GM18502 (cell line): ENCODE results near the gene ZNF787.

Experiments used
- ATAC-seq: cut with Tn5 transposase; IDR thresholded peaks from one replicate; pipeline ENCODE4 v1.9.1; 2021; ENCODE audit warnings: mild to moderate bottlenecking; ENCODE audit not compliant: unreplicated experiment, poor library complexity

The ZNF787 gene

DNA sequence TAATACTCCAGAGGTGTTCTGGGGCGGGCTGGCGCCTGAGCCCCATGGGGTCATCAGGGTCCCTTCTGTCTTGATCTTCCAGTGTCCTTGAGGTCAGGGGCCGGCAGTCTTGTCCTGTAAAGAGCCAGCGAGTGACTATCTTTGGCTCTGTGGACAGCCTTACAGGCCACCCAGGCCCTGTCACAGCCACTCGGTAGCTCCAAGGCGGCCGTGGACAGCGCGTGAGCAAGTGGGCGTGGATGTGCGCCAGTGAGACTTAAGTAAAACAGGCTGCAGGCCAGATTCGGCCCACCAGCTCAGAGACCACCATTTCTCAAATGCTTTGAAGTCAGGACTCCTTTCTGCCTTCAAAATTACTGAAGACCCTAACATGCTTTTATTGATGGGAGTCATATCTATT lies 23.7 kb upstream of the ZNF787 start:
- no peak for ATAC-seq

- no peak for ATAC-seq
These were observed 23.3 kb upstream of the ZNF787 start for GRCh38 chr19:56144376-56144775.

- no peak for ATAC-seq
These were observed 21.9 kb upstream of the ZNF787 start for GRCh38 chr19:56142897-56143434.

- no peak for ATAC-seq
These were observed 21.1 kb upstream of the ZNF787 start for GRCh38 chr19:56142087-56142787.

DNA sequence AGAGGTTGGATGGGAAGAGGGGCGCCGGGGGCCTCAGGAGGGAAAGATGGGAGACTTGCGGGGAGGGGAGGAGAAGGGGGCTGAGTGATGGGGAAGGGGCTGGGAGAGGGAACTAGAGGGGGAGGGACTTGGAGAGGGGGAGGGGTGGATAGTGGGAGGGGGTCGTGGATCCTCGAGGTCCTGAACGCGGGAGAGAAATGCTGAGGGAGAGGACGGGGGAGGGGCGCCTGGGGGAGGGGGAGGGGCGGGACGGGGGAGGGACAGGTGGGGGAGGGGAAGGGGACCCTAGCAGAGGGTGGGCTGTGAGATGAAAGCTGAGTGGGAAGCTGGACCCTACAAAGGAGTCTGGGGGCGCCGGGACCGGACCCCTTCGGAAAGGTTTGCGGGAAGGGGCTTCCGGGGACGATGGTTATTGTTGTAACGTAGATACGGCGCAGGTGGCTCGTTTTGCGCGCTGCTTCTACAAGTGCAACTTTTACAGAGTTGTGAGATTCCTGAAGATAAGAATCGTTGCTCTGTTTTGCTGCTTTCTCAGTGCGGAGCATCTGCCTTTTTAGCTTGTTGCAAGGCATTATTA lies 20.4 kb upstream of the ZNF787 start:
- ATAC-seq: no peak

DNA sequence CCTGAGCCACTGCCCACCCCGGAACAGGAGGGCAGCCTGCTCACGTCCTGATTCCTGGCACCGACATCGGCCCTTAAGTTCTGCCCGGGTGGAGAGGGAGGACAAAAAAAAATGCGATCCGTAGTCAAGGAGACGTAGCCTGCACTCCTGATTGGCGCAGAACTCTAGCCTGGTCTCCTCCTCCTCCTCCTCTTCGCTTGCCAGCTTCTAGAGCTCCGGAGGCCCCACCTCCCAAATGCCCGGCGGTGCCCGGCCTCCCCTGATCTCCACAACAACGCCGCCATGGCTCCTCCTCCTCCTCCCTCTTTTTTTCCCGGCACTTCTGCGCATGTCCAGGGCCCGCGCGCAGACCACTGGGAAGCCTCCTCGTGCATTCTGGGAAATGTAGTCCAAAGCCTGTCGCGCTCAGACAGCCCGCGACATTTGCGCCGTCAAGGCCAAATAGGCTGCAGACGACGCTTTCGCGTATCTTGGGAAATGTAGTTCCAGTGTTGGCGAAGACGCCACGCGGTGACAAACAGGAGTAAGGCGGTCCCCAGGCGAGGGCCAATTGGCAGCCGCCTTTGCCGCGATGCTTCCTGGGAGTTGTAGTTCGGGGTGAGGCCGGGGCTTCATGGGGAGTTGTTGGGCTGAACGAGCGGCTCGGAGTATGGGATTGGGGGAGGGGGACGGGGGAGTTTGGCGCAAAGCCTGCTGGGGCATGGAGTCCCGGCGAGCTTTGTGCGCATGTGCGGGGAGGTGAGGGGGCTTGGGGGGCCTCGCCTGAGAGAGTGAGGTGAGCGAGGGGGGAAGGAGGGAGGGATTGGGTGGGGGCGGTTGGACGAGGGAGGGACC lies 19.7 kb upstream of the ZNF787 start, which contains the start of gene ZNF444:
Gene ZNF444 (plus strand): TSS at position 705 of the 834 bp plus-strand sequence. CDS start 5,625 bp downstream, outside the sequence.
- peak; percentile 89 for ATAC-seq

- no peak for ATAC-seq
These were observed 18.9 kb upstream of the ZNF787 start for GRCh38 chr19:56139847-56140582.

DNA sequence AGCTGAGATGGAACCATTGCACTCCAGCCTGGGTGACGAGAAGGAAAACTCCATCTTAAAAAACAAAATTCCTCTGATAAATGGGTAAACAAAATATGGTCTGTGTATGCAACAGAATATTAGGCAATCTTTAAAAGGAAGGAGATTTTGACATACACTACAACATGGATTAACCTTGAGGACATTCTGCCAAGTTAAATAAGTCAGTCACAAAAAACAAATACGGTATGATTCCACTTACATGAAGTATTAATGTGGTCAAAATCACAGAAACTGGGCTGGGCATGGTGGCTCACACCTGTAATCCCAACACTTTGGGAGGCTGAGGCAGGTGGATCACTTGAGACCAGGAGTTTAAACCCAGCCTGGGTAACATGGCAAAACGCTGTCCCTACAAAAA lies 17.0 kb upstream of the ZNF787 start:
- ATAC-seq: no peak

DNA sequence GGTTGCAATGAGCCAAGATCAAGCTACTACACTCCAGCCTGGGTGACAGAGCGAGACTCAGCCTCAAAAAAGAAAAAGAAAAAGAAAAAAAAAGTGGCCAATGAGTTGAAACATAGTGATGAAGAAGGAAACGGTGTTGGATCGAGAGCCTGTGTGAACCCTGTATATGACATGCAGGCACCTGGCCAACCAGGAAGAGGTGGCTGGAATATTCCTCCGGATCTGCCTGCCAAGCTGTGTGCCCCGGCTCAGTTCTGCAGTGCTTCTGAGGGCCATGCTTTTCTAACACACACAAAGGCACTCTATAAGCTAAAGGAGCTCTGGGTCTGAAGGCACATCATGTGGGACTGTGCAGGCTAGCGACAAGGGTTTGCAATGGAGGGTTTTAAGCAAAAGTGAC lies 16.3 kb upstream of the ZNF787 start:
- ATAC-seq: no peak

DNA sequence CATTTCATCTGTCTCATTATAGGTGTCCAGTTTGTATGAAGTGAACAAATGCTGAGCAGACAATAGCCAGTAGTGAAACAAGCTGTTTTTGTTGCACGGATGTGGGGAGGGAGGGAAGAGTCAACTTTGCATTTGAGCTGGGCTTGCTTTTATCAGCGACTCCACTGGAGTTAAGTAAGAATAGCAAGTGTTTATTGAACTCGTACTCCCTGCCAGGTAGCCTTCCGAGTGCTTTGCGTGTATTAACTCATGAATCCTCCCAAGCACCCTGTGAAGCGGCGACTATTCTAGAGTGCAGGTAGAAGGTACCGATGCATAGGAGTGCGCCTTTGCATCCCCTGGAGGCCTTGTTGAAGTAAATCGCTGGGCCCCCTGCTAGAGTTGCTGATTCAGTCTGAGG lies 15.3 kb upstream of the ZNF787 start:
- ATAC-seq: no peak

- no peak for ATAC-seq
These were observed 13.5 kb upstream of the ZNF787 start for GRCh38 chr19:56134654-56134921.

GRCh38 chr19:56133858-56134653 lies 13.0 kb upstream of the ZNF787 start:
- no peak for ATAC-seq

DNA sequence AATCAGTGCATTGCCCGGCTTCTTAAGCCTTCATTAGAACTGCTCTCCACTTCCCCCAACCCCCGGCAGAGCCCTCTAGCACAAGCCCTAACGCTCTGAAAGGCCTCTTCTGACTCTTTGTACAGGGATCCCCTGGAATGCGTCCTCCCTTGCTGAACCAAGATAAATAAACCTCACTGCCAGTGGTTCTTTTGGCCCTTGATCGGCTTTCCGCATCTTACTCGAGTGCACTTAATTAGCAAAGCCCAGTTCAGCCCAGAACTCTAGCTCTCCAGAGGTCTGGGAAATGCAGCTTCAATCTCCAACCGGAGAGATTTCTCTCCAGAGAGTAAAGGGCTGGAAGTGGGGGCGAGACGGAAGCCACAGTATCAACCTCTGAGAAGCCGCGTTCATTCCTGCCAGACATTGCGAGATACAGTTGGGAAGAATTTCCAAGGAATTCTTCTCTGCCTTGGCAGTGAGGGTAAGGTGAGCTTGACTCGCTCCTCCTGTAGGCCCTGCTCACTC lies 11.3 kb upstream of the ZNF787 start:
- ATAC-seq: no peak

DNA sequence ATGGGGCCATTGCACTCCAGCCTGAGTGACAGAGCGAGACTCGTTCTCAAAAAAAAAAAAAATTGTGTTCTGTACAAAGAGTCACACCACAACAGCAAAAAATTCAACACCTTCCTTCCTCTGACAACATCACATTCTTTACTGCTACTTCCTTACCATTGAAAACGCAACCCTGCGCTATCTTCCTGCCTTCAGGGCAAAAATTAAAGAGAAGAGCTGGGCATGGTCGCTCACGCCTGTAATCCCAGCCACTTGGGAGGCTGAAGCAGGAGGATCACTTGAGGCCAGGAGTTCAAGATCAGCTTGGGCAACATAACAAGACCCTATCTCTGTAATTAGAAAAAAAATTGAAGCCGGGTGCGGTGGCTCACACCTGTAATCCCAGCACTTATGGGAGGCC lies 10.6 kb upstream of the ZNF787 start:
- ATAC-seq: no peak

- ATAC-seq: no peak
These were observed 8.9 kb upstream of the ZNF787 start for GRCh38 chr19:56130006-56130405.

- ATAC-seq: no peak
These were observed 6.1 kb upstream of the ZNF787 start for GRCh38 chr19:56126983-56127780.

GRCh38 chr19:56125806-56126590 lies 4.9 kb upstream of the ZNF787 start:
- no peak for ATAC-seq

GRCh38 chr19:56124578-56124977 lies 3.5 kb upstream of the ZNF787 start:
- no peak for ATAC-seq
